HG02759 (cell line): Measurements from ENCODE around the gene ZNF625.
"Not testable (repeated sequence)": the region's sequence is repeated elsewhere in the genome, so short reads cannot be mapped to it uniquely, and the experiment has no call there.

Experiments used
- ATAC-seq: cut with Tn5 transposase; IDR thresholded peaks from one replicate; pipeline ENCODE4 v1.9.1; 2021; ENCODE audit warnings: mild to moderate bottlenecking, moderate library complexity; ENCODE audit not compliant: unreplicated experiment

Gene ZNF625

GRCh38 chr19:12139269-12139668, 17.3 kb downstream of the ZNF625 start:
- ATAC-seq: no peak

GRCh38 chr19:12137221-12137940, 19.2 kb downstream of the ZNF625 start:
- ATAC-seq: no peak

- ATAC-seq: no peak
These were observed 23.5 kb downstream of the ZNF625 start for GRCh38 chr19:12133069-12133468.

- no peak for ATAC-seq
These were observed 29.8 kb downstream of the ZNF625 start for GRCh38 chr19:12126707-12127106.

- ATAC-seq: no peak
These were observed 39.1 kb downstream of the ZNF625 start for GRCh38 chr19:12117201-12117970.

- ATAC-seq: no peak
These were observed 43.4 kb downstream of the ZNF625 start for GRCh38 chr19:12113121-12113520.

GRCh38 chr19:12112701-12113100, 43.8 kb downstream of the ZNF625 start:
- ATAC-seq: no peak

- ATAC-seq: no peak
These were observed 44.4 kb downstream of the ZNF625 start for GRCh38 chr19:12111943-12112637.

- no peak for ATAC-seq
These were observed 45.4 kb downstream of the ZNF625 start for GRCh38 chr19:12111176-12111575.

- ATAC-seq: not testable (repeated sequence)
These were observed 52.6 kb downstream of the ZNF625 start for GRCh38 chr19:12103909-12104308.

- ATAC-seq: no peak
These were observed 58.5 kb downstream of the ZNF625 start for GRCh38 chr19:12098040-12098439.

GRCh38 chr19:12095111-12095790, 61.3 kb downstream of the ZNF625 start:
- ATAC-seq: no peak
